ENCODE measurements around the gene REL.

Gene REL

DNA sequence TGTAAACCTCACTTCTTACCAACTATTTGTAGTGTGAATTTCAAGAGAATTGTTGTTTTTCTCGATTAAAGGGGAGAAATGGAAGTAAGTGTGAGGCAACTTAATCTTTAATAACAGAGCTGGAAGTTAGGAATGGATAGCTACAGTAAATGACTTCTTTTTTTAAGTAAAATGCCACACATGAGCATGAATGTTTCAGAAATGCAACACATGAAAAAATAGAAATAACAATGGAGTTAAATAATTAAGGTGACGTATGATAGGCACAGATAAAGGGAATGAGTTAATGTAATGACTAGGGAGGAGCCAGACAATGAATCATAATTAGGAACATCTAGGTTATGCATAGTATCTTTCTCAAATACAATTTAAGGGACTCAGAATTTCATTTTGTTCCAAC is 3.4 kb downstream of the REL start:
- Histone ChIP-seq H3K36me3 (ENCODE audit: control insufficient read depth in 2 of 2, insufficient read depth in 1 of 2, low read length in 2 of 2) (no peaks in the 10 kb centered on the region), H3K4me3 (ENCODE audit: low read depth, low read length) (peak overlapping the region; percentile 11), H3K27ac (ENCODE audit: extremely low read depth, low read depth, low read length) (no peak overlapping the region), H3K4me1 (ENCODE audit: control insufficient read depth, insufficient read depth, low read length) (peaks cover 21% of the 10 kb centered on the region), H3K9me3 (ENCODE audit: control insufficient read depth, insufficient read depth, low read depth, low read length) (no peaks in the 10 kb centered on the region)
- ChIA-PET POLR2A (no interaction called here), CTCF (no interaction called here)
- TF ChIP-seq ZNF560 (tag by site-specific recombination; IDR thresholded peaks at IDR 0.05; ENCODE audit: borderline replicate concordance) (no peak), IKZF3 (tag by site-specific recombination; IDR thresholded peaks at IDR 0.05) (peak; percentile 67), ZNF555 (tag by site-specific recombination; conservative IDR thresholded peaks at IDR 0.05) (no peak), ZEB2 (tag by site-specific recombination; IDR thresholded peaks at IDR 0.05) (0 out of 2 replicates have a peak, but pooled peaks have one; percentile 46), SCRT2 (tag by site-specific recombination; IDR thresholded peaks at IDR 0.05) (peak; percentile 37; the same call in 1 of the 2 replicates), WT1 (tag by site-specific recombination; IDR thresholded peaks at IDR 0.05) (peak; percentile 91), SP7 (tag by site-specific recombination; IDR thresholded peaks at IDR 0.05) (peak; percentile 38; the same call in 1 of the 2 replicates), ZNF629 (tag by site-specific recombination; IDR thresholded peaks at IDR 0.05) (peak; percentile 70), ZNF366 (tag by site-specific recombination; conservative IDR thresholded peaks at IDR 0.05) (0 out of 2 replicates have a peak, but pooled peaks have one; percentile 32), ZXDB (tag by site-specific recombination; IDR thresholded peaks at IDR 0.05) (no peak)
- TF ChIP-seq, protein P1, sequence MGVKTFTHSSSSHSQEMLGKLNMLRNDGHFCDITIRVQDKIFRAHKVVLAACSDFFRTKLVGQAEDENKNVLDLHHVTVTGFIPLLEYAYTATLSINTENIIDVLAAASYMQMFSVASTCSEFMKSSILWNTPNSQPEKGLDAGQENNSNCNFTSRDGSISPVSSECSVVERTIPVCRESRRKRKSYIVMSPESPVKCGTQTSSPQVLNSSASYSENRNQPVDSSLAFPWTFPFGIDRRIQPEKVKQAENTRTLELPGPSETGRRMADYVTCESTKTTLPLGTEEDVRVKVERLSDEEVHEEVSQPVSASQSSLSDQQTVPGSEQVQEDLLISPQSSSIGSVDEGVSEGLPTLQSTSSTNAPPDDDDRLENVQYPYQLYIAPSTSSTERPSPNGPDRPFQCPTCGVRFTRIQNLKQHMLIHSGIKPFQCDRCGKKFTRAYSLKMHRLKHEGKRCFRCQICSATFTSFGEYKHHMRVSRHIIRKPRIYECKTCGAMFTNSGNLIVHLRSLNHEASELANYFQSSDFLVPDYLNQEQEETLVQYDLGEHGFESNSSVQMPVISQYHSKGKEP (tag by site-specific recombination; IDR thresholded peaks at IDR 0.05), result no peak
- TF ChIP-seq, protein P2, sequence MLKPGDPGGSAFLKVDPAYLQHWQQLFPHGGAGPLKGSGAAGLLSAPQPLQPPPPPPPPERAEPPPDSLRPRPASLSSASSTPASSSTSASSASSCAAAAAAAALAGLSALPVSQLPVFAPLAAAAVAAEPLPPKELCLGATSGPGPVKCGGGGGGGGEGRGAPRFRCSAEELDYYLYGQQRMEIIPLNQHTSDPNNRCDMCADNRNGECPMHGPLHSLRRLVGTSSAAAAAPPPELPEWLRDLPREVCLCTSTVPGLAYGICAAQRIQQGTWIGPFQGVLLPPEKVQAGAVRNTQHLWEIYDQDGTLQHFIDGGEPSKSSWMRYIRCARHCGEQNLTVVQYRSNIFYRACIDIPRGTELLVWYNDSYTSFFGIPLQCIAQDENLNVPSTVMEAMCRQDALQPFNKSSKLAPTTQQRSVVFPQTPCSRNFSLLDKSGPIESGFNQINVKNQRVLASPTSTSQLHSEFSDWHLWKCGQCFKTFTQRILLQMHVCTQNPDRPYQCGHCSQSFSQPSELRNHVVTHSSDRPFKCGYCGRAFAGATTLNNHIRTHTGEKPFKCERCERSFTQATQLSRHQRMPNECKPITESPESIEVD (tag by site-specific recombination; IDR thresholded peaks at IDR 0.05), result peak; percentile 50; the same call in 1 of the 2 replicates
- TF ChIP-seq, protein P3, sequence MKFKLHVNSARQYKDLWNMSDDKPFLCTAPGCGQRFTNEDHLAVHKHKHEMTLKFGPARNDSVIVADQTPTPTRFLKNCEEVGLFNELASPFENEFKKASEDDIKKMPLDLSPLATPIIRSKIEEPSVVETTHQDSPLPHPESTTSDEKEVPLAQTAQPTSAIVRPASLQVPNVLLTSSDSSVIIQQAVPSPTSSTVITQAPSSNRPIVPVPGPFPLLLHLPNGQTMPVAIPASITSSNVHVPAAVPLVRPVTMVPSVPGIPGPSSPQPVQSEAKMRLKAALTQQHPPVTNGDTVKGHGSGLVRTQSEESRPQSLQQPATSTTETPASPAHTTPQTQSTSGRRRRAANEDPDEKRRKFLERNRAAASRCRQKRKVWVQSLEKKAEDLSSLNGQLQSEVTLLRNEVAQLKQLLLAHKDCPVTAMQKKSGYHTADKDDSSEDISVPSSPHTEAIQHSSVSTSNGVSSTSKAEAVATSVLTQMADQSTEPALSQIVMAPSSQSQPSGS (tag by site-specific recombination; IDR thresholded peaks at IDR 0.05; ENCODE audit: low read depth), result peak; percentile 62; the same call in 1 of the 2 replicates
- TF ChIP-seq, protein P4, sequence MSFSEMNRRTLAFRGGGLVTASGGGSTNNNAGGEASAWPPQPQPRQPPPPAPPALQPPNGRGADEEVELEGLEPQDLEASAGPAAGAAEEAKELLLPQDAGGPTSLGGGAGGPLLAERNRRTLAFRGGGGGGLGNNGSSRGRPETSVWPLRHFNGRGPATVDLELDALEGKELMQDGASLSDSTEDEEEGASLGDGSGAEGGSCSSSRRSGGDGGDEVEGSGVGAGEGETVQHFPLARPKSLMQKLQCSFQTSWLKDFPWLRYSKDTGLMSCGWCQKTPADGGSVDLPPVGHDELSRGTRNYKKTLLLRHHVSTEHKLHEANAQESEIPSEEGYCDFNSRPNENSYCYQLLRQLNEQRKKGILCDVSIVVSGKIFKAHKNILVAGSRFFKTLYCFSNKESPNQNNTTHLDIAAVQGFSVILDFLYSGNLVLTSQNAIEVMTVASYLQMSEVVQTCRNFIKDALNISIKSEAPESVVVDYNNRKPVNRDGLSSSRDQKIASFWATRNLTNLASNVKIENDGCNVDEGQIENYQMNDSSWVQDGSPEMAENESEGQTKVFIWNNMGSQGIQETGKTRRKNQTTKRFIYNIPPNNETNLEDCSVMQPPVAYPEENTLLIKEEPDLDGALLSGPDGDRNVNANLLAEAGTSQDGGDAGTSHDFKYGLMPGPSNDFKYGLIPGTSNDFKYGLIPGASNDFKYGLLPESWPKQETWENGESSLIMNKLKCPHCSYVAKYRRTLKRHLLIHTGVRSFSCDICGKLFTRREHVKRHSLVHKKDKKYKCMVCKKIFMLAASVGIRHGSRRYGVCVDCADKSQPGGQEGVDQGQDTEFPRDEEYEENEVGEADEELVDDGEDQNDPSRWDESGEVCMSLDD (tag by site-specific recombination; IDR thresholded peaks at IDR 0.05), result no peak
- TF ChIP-seq, protein P5, sequence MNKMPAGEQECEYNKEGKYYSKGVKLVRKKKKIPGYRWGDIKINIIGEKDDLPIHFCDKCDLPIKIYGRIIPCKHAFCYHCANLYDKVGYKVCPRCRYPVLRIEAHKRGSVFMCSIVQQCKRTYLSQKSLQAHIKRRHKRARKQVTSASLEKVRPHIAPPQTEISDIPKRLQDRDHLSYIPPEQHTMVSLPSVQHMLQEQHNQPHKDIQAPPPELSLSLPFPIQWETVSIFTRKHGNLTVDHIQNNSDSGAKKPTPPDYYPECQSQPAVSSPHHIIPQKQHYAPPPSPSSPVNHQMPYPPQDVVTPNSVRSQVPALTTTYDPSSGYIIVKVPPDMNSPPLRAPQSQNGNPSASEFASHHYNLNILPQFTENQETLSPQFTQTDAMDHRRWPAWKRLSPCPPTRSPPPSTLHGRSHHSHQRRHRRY (tag by site-specific recombination; IDR thresholded peaks at IDR 0.05), result no peak
- TF ChIP-seq, protein P6, sequence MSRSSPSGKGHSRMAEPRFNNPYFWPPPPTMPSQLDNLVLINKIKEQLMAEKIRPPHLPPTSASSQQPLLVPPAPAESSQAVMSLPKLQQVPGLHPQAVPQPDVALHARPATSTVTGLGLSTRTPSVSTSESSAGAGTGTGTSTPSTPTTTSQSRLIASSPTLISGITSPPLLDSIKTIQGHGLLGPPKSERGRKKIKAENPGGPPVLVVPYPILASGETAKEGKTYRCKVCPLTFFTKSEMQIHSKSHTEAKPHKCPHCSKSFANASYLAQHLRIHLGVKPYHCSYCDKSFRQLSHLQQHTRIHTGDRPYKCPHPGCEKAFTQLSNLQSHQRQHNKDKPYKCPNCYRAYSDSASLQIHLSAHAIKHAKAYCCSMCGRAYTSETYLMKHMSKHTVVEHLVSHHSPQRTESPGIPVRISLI (tag by site-specific recombination; IDR thresholded peaks at IDR 0.05), result peak; percentile 84; the same call in 1 of the 2 replicates

Measured in HEK293 (cell line).